ENCODE measurements around the gene TNKS1BP1.

Gene TNKS1BP1

GRCh38 chr11:57313788-57314135 lies 11.0 kb downstream of the TNKS1BP1 start:
- no peak for TF ChIP-seq CTCF (conservative IDR thresholded peaks at IDR 0.05; ENCODE audit: control insufficient read depth, insufficient read depth, low read depth, low read length)
- no peak for DNase-seq (ENCODE audit: low read depth)
- no peak overlapping the region for H3K4me3 ChIP-seq (ENCODE audit: control insufficient read depth, low read depth, low read length)

GRCh38 chr11:57313071-57313787 lies 11.5 kb downstream of the TNKS1BP1 start:
- H3K4me3 ChIP-seq (ENCODE audit: control insufficient read depth, low read depth, low read length): no peak overlapping the region
- DNase-seq (ENCODE audit: low read depth): no peak
- TF ChIP-seq CTCF (conservative IDR thresholded peaks at IDR 0.05; ENCODE audit: control insufficient read depth, insufficient read depth, low read depth, low read length): no peak

GRCh38 chr11:57312511-57313021 lies 12.2 kb downstream of the TNKS1BP1 start:
- TF ChIP-seq CTCF (conservative IDR thresholded peaks at IDR 0.05; ENCODE audit: control insufficient read depth, insufficient read depth, low read depth, low read length): no peak
- H3K4me3 ChIP-seq (ENCODE audit: control insufficient read depth, low read depth, low read length): no peak overlapping the region
- DNase-seq (ENCODE audit: low read depth): no peak

GRCh38 chr11:57311109-57311936 lies 13.4 kb downstream of the TNKS1BP1 start:
- TF ChIP-seq CTCF (conservative IDR thresholded peaks at IDR 0.05; ENCODE audit: control insufficient read depth, insufficient read depth, low read depth, low read length): no peak
- H3K4me3 ChIP-seq (ENCODE audit: control insufficient read depth, low read depth, low read length): peak overlapping the region; percentile 51
- DNase-seq (ENCODE audit: low read depth): peak; percentile 98

- no peak for TF ChIP-seq CTCF (conservative IDR thresholded peaks at IDR 0.05; ENCODE audit: control insufficient read depth, insufficient read depth, low read depth, low read length)
- H3K4me3 ChIP-seq (ENCODE audit: control insufficient read depth, low read depth, low read length): peak overlapping the region; percentile 51
- DNase-seq (ENCODE audit: low read depth): peak; percentile 59
Measured at GRCh38 chr11:57310630-57311086, 14.1 kb downstream of the TNKS1BP1 start.

- H3K4me3 ChIP-seq (ENCODE audit: control insufficient read depth, low read depth, low read length): no peak overlapping the region
- DNase-seq (ENCODE audit: low read depth): no peak
- TF ChIP-seq CTCF (conservative IDR thresholded peaks at IDR 0.05; ENCODE audit: control insufficient read depth, insufficient read depth, low read depth, low read length): no peak
Measured at GRCh38 chr11:57310091-57310490, 14.7 kb downstream of the TNKS1BP1 start.

Data from fibroblast of mammary gland (primary cell).